Measurements from ENCODE around the gene AP4E1. TPM values are rescaled to one million over a fixed set of nuclear protein-coding genes. Genes with fewer than 3 reads are reported as not detected.
"Not testable (repeated sequence)": the region's sequence is repeated elsewhere in the genome, so short reads cannot be mapped to it uniquely, and the experiment has no call there.

Gene AP4E1
- polyA plus RNA-seq, 3 donors, result 8.6 to 10.4 (median 8.6) TPM

GRCh38 chr15:50930792-50931191, 22.3 kb downstream of the AP4E1 start:
- DNase-seq (ENCODE audit: extremely low read depth in 1 of 11, low read depth in 9 of 11, low spot score in 4 of 11), result no peak

GRCh38 chr15:50933341-50933740, 24.9 kb downstream of the AP4E1 start:
- no peak for DNase-seq (ENCODE audit: extremely low read depth in 1 of 11, low read depth in 9 of 11, low spot score in 4 of 11)

GRCh38 chr15:50938525-50938924, 30.0 kb downstream of the AP4E1 start:
- no peak for DNase-seq (ENCODE audit: extremely low read depth in 1 of 11, low read depth in 9 of 11, low spot score in 4 of 11)

- DNase-seq (ENCODE audit: extremely low read depth in 1 of 11, low read depth in 9 of 11, low spot score in 4 of 11), result no peak
Measured at GRCh38 chr15:50939911-50940310, 31.4 kb downstream of the AP4E1 start.

- no peak for DNase-seq (ENCODE audit: extremely low read depth in 1 of 11, low read depth in 9 of 11, low spot score in 4 of 11)
Measured at GRCh38 chr15:50940506-50940905, 32.0 kb downstream of the AP4E1 start.

- no peak for DNase-seq (ENCODE audit: extremely low read depth in 1 of 11, low read depth in 9 of 11, low spot score in 4 of 11)
Measured at GRCh38 chr15:50943638-50944037, 35.2 kb downstream of the AP4E1 start.

DNA sequence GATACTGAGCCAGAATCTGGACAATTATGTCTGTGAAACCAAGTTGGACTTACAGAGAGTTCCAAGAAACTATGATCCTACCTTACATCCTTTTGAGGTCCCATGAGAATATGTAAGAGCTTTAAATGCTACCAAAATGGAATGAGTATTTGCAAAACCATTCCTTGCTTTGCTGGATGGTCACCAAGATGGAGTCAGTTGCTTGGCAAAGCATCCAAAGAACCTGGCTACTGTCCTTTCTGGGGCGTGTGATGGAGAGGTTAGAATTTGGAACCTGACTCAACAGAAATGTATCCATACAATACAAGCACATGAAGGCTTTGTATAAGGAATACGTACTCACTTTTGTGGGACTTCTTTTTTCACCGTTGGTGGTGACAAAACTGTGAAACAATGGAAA, 36.2 kb downstream of the AP4E1 start:
- DNase-seq (ENCODE audit: extremely low read depth in 1 of 11, low read depth in 9 of 11, low spot score in 4 of 11), result no peak

- no peak for DNase-seq (ENCODE audit: extremely low read depth in 1 of 11, low read depth in 9 of 11, low spot score in 4 of 11)
Measured at GRCh38 chr15:50945725-50946124, 37.2 kb downstream of the AP4E1 start.

- DNase-seq (ENCODE audit: extremely low read depth in 1 of 11, low read depth in 9 of 11, low spot score in 4 of 11), result not testable (repeated sequence)
Measured at GRCh38 chr15:50950745-50951144, 42.3 kb downstream of the AP4E1 start.

DNA sequence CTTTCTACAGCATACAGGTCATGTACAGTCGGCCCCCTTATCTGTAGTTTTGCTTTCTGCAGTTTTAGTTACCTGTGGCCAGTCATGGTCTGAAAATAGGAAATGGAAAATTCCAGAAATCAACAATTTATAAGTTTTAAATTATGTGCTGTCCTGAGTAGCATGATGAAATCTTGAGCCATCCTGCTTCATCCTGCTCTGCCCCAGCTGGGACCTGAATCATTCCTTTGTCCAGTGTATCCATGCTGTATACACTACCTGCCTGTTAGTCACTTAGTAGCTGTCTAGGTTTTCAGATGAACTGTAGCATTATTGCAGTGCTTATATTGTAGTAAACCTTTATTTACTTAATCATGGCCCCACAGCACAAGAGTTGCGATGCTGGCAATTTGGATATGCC, 44.8 kb downstream of the AP4E1 start:
- DNase-seq (ENCODE audit: extremely low read depth in 1 of 11, low read depth in 9 of 11, low spot score in 4 of 11), result no peak

- not testable (repeated sequence) for DNase-seq (ENCODE audit: extremely low read depth in 1 of 11, low read depth in 9 of 11, low spot score in 4 of 11)
Measured at GRCh38 chr15:50954837-50955236, 46.4 kb downstream of the AP4E1 start.

DNA sequence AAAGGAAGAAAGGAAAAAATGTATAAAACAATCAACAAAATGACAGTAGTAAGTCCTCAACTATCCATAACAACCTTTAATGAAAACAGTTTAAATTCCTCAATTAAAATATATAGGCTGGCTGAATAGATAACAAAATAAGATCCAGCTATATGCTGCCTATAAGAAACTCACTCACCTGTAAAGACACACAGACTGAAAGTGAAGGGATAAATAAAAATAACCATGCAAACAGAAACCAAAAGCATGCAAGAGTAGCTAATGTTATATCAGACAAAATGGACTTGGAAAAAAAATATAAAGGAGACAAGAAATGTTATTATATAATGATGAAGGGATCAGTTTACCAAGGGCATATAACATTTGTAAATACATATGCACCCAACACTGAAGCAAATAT, 51.2 kb downstream of the AP4E1 start:
- no peak for DNase-seq (ENCODE audit: extremely low read depth in 1 of 11, low read depth in 9 of 11, low spot score in 4 of 11)

GRCh38 chr15:50964075-50964474, 55.6 kb downstream of the AP4E1 start:
- DNase-seq (ENCODE audit: extremely low read depth in 1 of 11, low read depth in 9 of 11, low spot score in 4 of 11), result no peak

DNA sequence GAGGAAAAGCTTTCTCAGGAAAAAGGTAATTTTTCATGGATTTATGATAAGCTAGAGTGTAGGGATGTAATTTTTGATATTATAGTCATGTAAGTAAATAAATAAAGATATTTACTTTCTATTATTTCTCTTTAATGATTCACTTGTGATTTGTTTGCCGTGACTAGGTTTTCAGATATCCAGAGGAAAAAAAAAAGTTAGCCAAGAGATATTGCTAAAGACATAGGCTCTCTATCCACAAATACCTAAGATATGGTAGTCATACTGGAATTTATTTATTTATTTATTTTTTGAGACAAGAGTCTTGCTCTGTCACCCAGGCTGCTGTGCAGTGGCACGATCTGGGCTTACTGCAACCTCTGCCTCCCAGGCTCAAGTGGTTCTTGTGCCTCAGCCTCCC, 59.9 kb downstream of the AP4E1 start:
- DNase-seq (ENCODE audit: extremely low read depth in 1 of 11, low read depth in 9 of 11, low spot score in 4 of 11), result no peak

DNA sequence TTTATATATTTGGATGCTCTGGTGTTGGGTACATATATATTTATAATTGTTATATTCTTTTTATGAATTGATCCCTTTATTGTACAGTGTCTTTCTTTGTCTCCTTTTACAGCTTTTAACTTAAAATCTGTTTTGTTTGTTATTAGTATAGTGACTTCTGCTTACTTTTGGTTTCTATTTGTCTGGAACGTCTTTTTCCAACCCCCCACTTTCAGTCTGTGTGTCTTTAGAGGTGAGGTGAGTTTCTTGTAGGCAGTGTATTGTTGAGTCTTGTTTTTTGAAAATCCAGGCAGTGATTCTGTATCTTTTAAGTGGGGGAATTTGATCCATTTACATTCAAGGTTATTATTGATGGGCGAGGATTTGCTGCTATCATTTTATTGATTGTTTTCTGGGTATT, 62.0 kb downstream of the AP4E1 start:
- DNase-seq (ENCODE audit: extremely low read depth in 1 of 11, low read depth in 9 of 11, low spot score in 4 of 11), result no peak

GRCh38 chr15:50971115-50971514, 62.6 kb downstream of the AP4E1 start:
- DNase-seq (ENCODE audit: extremely low read depth in 1 of 11, low read depth in 9 of 11, low spot score in 4 of 11), result no peak

GRCh38 chr15:50971542-50971941, 63.1 kb downstream of the AP4E1 start:
- no peak for DNase-seq (ENCODE audit: extremely low read depth in 1 of 11, low read depth in 9 of 11, low spot score in 4 of 11)

DNA sequence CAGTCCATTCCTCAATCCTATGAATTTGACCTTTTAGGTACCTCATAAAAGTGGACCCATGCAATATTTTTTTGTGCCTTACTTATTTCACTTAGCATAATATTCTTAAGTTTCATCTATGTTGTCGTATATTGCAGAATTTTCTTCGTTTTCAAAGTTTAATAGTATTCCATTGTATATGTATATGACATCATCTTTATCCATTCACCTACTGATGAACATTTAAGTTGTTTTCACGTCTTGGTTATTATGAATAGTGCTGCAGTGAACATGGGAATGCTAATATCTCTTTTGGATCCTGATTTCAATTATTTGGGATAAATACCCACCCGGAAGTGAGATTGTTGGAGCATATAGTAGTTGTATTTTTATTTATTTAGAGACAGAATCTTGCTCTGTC, 65.1 kb downstream of the AP4E1 start:
- DNase-seq (ENCODE audit: extremely low read depth in 1 of 11, low read depth in 9 of 11, low spot score in 4 of 11), result no peak

- no peak for DNase-seq (ENCODE audit: extremely low read depth in 1 of 11, low read depth in 9 of 11, low spot score in 4 of 11)
Measured at GRCh38 chr15:50977162-50977561, 68.7 kb downstream of the AP4E1 start.

- no peak for DNase-seq (ENCODE audit: extremely low read depth in 1 of 11, low read depth in 9 of 11, low spot score in 4 of 11)
Measured at GRCh38 chr15:50978580-50978979, 70.1 kb downstream of the AP4E1 start.

DNA sequence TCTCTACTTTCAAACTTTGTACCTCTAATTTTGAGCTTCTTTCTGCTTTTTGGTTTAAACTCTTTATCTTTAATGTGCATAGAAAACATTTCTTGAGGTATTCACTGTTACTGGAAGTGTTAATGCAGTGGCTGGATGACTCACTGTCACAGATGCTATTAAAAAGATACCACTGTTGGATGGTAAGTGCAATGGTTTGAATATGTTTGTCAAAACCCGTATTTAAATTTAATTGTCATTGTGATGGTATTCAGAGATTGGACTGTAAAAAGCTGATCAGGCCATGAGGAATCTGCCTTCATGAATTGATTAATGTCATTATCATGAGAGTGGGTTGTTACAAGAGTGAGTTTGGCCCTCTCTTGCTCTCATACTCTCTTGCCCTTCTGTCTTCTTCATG, 70.6 kb downstream of the AP4E1 start:
- DNase-seq (ENCODE audit: extremely low read depth in 1 of 11, low read depth in 9 of 11, low spot score in 4 of 11), result no peak

DNA sequence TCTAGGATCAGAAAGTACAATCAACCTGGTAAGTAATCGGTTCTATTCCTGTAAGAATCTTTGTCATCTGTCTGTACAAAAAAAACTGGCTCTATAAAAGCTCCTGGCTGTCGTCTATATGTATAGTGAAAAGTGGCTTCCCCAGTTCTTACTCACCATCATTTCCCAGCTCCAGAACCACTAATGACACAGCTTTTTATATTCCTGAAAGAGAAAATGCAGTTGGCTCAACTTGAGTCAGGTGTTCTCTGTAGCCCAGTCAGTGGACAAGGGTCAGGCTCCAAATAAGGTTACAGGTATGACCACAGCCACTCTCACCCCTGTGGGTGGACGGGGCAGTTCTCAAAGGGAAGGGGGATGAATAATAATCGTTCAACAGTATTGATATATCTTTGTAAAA, 85.1 kb downstream of the AP4E1 start:
- no peak for DNase-seq (ENCODE audit: extremely low read depth in 1 of 11, low read depth in 9 of 11, low spot score in 4 of 11)

Measured in renal cortex interstitium (tissue), 11 donors.